GM21786 (cell line): ENCODE measurements around the gene PTEN.
"Not testable (repeated sequence)": the region's sequence is repeated elsewhere in the genome, so short reads cannot be mapped to it uniquely, and the experiment has no call there.

Experiments
- ATAC-seq: cut with Tn5 transposase; IDR thresholded peaks from one replicate; pipeline ENCODE4 v1.9.1; 2021; ENCODE audit not compliant: unreplicated experiment

PTEN gene

GRCh38 chr10:87844837-87845623 is 18.4 kb upstream of the PTEN start:
- ATAC-seq = no peak

GRCh38 chr10:87845624-87845998 is 17.8 kb upstream of the PTEN start:
- ATAC-seq = no peak

- ATAC-seq = no peak
These were observed 17.4 kb upstream of the PTEN start for GRCh38 chr10:87846023-87846422.

GRCh38 chr10:87846711-87847110 is 16.7 kb upstream of the PTEN start:
- not testable (repeated sequence) for ATAC-seq

- no peak for ATAC-seq
These were observed 15.9 kb upstream of the PTEN start for GRCh38 chr10:87847550-87847949.

GRCh38 chr10:87849001-87849400 is 14.4 kb upstream of the PTEN start:
- ATAC-seq = no peak

- ATAC-seq = no peak
These were observed 12.7 kb upstream of the PTEN start for GRCh38 chr10:87850742-87851205.

- ATAC-seq = no peak
These were observed 11.3 kb upstream of the PTEN start for GRCh38 chr10:87852089-87852488.

GRCh38 chr10:87855247-87855646 is 8.2 kb upstream of the PTEN start:
- ATAC-seq = not testable (repeated sequence)

- not testable (repeated sequence) for ATAC-seq
These were observed 7.8 kb upstream of the PTEN start for GRCh38 chr10:87855665-87856064.

GRCh38 chr10:87860156-87860795 is 3.1 kb upstream of the PTEN start:
- ATAC-seq = no peak

- no peak for ATAC-seq
These were observed 2.5 kb upstream of the PTEN start for GRCh38 chr10:87860816-87861403.

- ATAC-seq = peak; percentile 23
These were observed 1.9 kb upstream of the PTEN start for GRCh38 chr10:87861566-87861952.

- ATAC-seq = peak; percentile 53
These were observed 1.3 kb upstream of the PTEN start for GRCh38 chr10:87861953-87862678.

GRCh38 chr10:87862679-87863052 is 759 bp upstream of the PTEN start:
- peak; percentile 7 for ATAC-seq

- ATAC-seq = not testable (repeated sequence)
These were observed 598 bp downstream of the PTEN start for GRCh38 chr10:87863951-87864495.

- ATAC-seq = no peak
These were observed 1.2 kb downstream of the PTEN start for GRCh38 chr10:87864496-87865059.

- no peak for ATAC-seq
These were observed 1.9 kb downstream of the PTEN start for GRCh38 chr10:87865241-87865881.

- ATAC-seq = no peak
These were observed 3.1 kb downstream of the PTEN start for GRCh38 chr10:87866412-87866974.

- ATAC-seq = no peak
These were observed 4.0 kb downstream of the PTEN start for GRCh38 chr10:87867453-87867852.
